ENCODE results near the gene ZBTB17.

GRCh38 chr1:16014509-16015482, 38.9 kb upstream of the ZBTB17 start:
- TF ChIP-seq POLR2A (IDR thresholded peaks at IDR 0.05; ENCODE audit: low read depth, low read length): no peak
- TF ChIP-seq POLR2AphosphoS5 (IDR thresholded peaks at IDR 0.05; ENCODE audit: low read depth, low read length): no peak
- no peak for TF ChIP-seq TAF1 (IDR thresholded peaks at IDR 0.05; ENCODE audit: borderline replicate concordance, low read depth, low read length)
